Measurements from ENCODE around the gene MLC1. TPM values are rescaled to one million over a fixed set of nuclear protein-coding genes. Genes with fewer than 3 reads are reported as not detected.
A peak's percentile ranks its signal among the peaks of the same experiment; 100 is the strongest.

Gene MLC1
- total and polyA plus RNA-seq, 5 experiments from 2014 or later = 0.12 to 1.8 (median 0.34) TPM

DNA sequence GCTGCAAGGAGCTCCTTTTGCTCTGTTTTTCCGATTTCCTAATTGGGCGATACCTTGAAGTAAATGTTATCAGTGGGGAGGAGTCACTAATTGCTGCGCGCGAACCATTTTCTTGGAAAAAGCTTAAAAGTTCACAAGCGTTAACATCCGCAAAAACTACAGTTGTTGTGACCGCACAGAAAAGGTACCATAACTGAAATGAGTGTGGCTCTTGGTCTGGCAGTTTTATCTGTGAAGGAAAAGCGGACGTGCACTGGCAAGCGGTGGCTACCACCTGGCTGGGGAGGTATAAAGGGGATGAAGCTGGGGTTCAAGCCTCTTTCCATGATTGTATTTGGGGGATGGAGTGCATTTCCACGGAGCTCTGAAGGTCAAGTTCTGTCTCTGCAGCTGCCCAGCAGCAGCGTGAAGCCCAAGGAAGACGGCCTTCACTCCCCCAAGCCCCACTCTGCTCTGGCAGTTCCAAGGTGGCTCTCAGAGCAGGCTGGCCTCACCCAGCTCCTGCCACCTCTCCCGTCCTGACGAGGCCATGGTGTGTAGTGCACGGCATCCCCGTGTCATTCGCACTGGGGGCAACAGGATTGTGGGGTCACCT, 32.0 kb upstream of the MLC1 start:
- peaks cover 0 to 9% (median 2%) of the 10 kb centered on the region in 5 donors for H3K27me3 Mint-ChIP-seq
- POLR2A ChIA-PET = no interaction called here
- ATAC-seq = no peak
- H3K9me3 Mint-ChIP-seq = peaks cover 0 to 10% (median 0%) of the 10 kb centered on the region in 9 donors
- H3K4me3 Mint-ChIP-seq = no peak overlapping the region
- peak overlapping the region in 1 of 10 donors; percentile 17 for H3K27ac Mint-ChIP-seq
- no peak for DNase-seq
- H3K4me1 Mint-ChIP-seq = peaks cover 5 to 9% (median 8%) of the 10 kb centered on the region in 4 donors
- peaks cover 0 to 5% (median 4%) of the 10 kb centered on the region in 3 donors for H3K36me3 Mint-ChIP-seq

DNA sequence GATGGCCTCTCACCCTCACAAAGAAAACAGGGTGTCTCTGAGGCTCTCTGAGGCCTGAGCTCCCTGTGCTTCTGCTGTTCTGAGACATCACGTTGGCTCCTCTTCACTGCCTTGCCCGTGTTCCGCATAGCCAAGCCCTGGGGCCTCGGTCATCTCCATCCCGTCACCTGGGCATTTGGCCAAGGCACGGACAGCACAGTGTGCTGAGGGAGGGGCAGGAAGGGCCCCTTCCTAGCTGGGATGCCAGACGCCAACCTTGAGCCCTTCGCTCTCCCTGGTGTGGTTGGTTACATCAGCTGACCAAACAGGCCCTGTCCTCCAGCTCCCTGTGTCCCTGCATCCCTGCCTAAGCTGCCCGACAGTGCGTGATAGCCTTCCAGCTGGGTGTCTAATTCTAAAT, 30.5 kb upstream of the MLC1 start:
- Mint-ChIP-seq H3K4me1 (peaks cover 10 to 21% (median 16%) of the 10 kb centered on the region in 4 donors), H3K36me3 (peaks cover 0 to 1% (median 0%) of the 10 kb centered on the region in 3 donors), H3K27me3 (peaks cover 0 to 9% (median 0%) of the 10 kb centered on the region in 5 donors), H3K27ac (no peak overlapping the region), H3K9me3 (peaks cover 0 to 1% (median 0%) of the 10 kb centered on the region in 9 donors), H3K4me3 (no peak overlapping the region)
- POLR2A ChIA-PET = interaction anchor here (0.7 kb wide), 1 partner anchor 124 kb away, joined by 4 read pairs; no protein-coding TSS in a partner anchor
- no peak for ATAC-seq
- no peak for DNase-seq

DNA sequence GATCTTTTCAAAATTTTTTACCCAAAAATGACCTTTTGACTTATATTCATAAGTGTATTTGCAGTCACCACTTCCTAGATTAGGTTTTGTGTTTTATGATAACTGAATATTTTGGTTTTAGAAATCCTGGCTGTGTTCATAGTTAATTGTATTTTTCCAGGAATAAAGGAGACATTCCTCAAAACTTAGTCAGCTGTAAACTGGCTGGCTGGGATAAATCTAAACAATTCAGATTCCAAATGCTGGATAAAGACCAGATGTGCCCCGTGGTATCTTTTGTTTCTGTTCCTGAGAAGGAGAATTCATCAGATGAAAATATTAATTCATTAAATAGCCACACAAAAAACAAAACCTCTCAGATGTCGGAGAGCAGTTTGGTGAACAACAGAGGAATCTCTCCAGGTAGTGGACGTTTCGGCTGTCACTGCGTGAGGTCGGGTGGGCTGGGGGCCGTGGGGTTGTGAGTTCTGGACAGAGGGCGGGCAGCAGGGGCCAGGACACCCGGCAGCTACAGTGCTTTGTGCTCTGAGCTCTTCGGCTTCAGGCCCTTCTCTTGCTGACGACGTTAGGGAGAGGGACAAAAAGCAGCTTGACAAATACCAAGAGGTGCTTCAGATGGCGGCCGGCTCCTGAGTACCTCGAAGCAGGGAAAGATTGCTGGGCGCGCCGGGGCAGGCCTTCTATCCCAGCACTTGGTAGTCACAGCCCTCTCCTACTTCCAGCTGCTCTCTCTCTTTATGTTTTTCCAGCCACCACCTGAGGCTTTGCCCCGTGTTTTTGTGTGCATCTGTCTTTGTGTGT, 29.2 kb upstream of the MLC1 start:
- POLR2A ChIA-PET = interaction anchor here (0.7 kb wide), 1 partner anchor 161 kb away, joined by 4 read pairs; no protein-coding TSS in a partner anchor
- DNase-seq = no peak
- Mint-ChIP-seq H3K9me3 (no peaks in the 10 kb centered on the region), H3K27me3 (peaks cover 0 to 5% (median 0%) of the 10 kb centered on the region in 5 donors), H3K4me1 (peaks cover 10 to 21% (median 16%) of the 10 kb centered on the region in 4 donors), H3K36me3 (no peaks in the 10 kb centered on the region), H3K27ac (peak overlapping the region in 1 of 10 donors; percentile 5), H3K4me3 (no peak overlapping the region)
- ATAC-seq = no peak

DNA sequence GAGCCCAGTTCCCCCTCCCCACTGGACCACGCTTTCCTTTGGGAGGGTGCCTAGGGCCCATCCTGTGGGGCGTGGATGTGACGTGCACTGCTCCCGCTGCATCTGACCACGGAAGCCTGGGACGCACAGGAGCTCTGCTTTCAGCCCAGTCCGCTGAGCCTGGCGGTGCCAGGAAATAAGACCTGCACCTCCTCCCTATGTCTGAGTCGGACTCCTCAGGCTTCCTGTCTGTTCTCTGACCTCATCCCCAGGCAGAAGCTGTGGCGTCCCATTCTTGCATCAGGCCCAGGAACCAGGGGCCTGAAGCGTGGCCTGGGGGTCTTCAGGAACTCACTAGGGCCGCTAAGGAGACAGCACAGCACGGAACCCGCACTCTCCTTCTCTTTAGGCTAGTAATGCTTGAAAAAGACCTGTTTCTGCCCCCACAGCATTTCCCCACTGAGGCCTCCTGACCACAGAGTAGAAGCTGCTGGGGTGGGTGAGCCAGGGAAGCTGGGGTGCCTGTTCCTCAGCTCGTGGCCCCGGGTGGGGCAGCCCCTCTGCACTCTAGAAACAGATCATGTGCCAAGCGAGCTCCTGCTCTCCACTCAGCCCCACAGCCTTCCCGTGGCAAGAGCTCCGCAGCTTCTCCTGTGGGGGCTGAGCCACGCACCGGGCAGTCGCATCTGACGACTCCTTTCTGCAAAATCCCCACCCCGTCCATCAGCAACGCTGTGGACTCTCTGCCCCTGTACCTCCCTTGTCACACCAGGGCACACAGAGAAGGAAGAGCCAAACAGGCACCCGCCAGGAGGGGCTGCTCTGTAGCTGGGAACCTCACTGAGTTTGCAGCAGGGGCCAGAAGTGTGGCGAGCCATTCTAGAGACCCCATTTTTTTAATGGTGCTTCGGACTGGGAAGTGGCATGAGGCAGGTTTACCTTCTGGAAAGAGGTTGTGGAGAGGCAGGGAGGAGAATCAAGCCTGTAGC, 27.2 kb upstream of the MLC1 start:
- peaks cover 10 to 21% (median 16%) of the 10 kb centered on the region in 4 donors for H3K4me1 Mint-ChIP-seq
- H3K27me3 Mint-ChIP-seq = peaks cover 0 to 2% (median 0%) of the 10 kb centered on the region in 5 donors
- no peaks in the 10 kb centered on the region for H3K9me3 Mint-ChIP-seq
- peak; percentile 72 for ATAC-seq
- H3K4me3 Mint-ChIP-seq = peak overlapping the region in 9 of 10 donors; percentile 35 to 78 (median 60)
- peak in 1 of 10 donors; percentile 7 for DNase-seq
- POLR2A ChIA-PET = interaction anchor here (0.7 to 0.8 kb wide), 2 partner anchors 24 to 78 kb away, joined by 3 read pairs; no protein-coding TSS in a partner anchor
- no peaks in the 10 kb centered on the region for H3K36me3 Mint-ChIP-seq
- H3K27ac Mint-ChIP-seq = peak overlapping the region in 6 of 10 donors; percentile 52 to 93 (median 79)

DNA sequence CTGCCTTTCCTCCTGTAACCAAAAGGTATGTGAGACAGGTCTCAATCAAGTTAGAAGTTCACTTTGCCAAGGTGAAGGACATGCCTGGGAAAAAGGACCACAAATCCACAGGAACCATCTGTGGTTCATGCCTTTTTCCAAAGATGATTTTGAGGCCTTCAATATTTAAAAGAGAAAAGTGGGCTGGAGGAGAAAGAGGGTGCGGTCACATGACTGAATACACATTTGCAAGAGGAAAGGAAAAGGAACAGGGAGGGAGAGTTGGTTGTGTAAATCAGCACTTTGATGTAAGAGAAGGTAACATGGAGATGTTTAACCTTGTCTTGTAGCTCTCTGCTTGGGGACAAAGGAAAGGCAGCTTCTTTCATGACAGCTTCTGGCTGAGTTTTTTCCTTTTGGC, 25.8 kb upstream of the MLC1 start:
- ATAC-seq (no peak), DNase-seq (no peak)
- peaks cover 10 to 22% (median 16%) of the 10 kb centered on the region in 4 donors for H3K4me1 Mint-ChIP-seq
- peak overlapping the region in 1 of 10 donors; percentile 60 for H3K27ac Mint-ChIP-seq
- peak overlapping the region in 2 of 10 donors; percentile 7 to 11 for H3K4me3 Mint-ChIP-seq
- peaks cover 0 to 2% (median 0%) of the 10 kb centered on the region in 5 donors for H3K27me3 Mint-ChIP-seq
- POLR2A ChIA-PET = interaction anchor here (0.7 kb wide), 1 partner anchor 14 kb away, joined by 3 read pairs; no protein-coding TSS in a partner anchor
- no peaks in the 10 kb centered on the region for H3K9me3 Mint-ChIP-seq
- H3K36me3 Mint-ChIP-seq = no peaks in the 10 kb centered on the region

DNA sequence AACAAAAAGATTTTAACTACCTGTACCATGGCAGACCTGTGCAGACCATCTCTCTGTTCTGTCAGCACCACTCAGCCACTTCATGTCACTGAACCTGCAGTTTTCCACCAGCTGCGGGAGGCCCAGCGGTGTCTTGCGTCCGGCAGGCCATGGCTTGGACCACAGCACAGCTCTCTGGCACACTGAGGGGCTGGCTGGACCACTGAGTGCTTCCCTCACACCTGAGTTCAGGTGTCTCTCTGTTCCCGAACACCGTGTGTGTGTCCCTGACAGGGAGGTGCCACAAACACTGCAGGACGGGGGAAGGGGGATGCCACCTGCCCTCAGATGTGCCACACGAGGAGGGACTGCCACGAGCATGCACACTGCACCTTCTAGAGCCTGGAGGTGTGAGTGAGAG, 22.3 kb upstream of the MLC1 start:
- ATAC-seq (no peak), DNase-seq (no peak)
- Mint-ChIP-seq H3K4me1 (peaks cover 11 to 27% (median 19%) of the 10 kb centered on the region in 4 donors), H3K27ac (no peak overlapping the region), H3K27me3 (peaks cover 0 to under 1% (median 0%) of the 10 kb centered on the region in 5 donors), H3K4me3 (no peak overlapping the region), H3K36me3 (no peaks in the 10 kb centered on the region), H3K9me3 (no peaks in the 10 kb centered on the region)
- POLR2A ChIA-PET = no interaction called here

DNA sequence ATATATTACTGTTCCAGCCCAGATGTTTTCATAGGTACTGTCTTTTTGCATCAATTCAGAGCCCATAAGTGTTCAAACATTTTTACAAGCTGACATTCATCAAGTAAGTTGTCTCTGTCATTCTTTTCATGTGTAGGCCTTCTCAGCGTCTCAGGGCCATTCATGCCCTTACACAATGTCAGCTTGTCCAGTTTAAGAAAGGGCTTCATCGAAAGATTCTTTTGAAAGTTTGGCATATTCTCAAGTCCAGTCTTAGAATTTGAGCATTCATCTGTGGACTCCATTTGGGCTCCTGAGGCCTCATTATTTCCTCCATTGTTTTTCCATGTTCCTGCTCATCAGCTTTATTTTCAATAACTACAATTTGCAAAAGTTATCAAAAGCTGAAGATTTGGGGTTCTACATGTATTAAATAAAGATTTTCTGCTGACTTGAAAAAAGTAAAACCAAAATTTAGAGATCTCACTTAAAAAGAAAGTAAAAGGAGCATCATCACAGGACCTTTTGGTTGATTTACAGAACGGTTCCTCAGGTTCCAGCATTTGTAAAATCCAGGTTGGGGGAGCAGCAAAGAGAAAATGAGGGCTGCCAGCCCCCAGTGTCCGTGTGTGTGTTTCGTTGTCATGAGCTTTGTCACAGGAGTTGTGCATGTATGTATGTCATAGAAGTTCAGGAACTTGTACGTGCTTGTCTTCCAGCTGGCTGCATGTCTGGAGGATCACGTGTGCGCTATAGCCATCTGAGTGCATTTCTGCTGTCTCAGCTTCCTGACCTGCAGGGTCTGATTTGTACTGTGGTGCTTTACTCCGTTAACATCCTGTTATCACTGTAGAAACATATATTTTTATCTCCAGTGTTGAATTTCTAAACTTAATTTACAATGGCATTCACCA, 20.2 kb upstream of the MLC1 start:
- DNase-seq (peak in 3 of 10 donors; percentile 7 to 10 (median 8)), ATAC-seq (peak; percentile 71 to 83)
- Mint-ChIP-seq H3K4me3 (peak overlapping the region; percentile 51 to 80 (median 64)), H3K4me1 (peaks cover 5 to 17% (median 10%) of the 10 kb centered on the region in 4 donors), H3K36me3 (no peaks in the 10 kb centered on the region), H3K27ac (peak overlapping the region in 8 of 10 donors; percentile 3 to 72 (median 36)), H3K27me3 (no peaks in the 10 kb centered on the region), H3K9me3 (no peaks in the 10 kb centered on the region)
- POLR2A ChIA-PET = no interaction called here

DNA sequence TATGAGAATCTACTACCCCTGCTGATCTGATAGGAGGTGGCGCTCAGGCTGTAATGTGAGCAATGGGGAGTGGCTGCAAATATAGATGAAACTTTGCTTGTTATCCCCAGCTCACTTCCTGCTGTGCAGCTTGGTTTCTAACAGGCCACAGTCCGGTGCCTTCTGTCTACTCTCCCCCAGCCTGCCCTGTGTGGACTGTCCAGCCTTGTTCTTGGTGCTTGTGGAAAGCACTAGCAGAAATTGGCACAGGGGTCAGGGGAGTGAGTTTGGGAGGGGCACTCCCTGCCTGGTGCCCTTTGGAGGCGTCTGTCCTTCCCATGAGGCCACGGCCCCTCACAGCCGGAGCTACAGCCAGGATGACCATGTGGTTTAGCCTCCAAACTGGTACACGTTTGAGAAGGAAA, 18.9 kb upstream of the MLC1 start:
- H3K4me1 Mint-ChIP-seq = peaks cover 5 to 17% (median 10%) of the 10 kb centered on the region in 4 donors
- peaks cover 0 to 5% (median 1%) of the 10 kb centered on the region in 5 donors for H3K27me3 Mint-ChIP-seq
- POLR2A ChIA-PET = no interaction called here
- no peak overlapping the region for H3K4me3 Mint-ChIP-seq
- H3K27ac Mint-ChIP-seq = no peak overlapping the region
- no peak for DNase-seq
- H3K9me3 Mint-ChIP-seq = no peaks in the 10 kb centered on the region
- no peak for ATAC-seq
- no peaks in the 10 kb centered on the region for H3K36me3 Mint-ChIP-seq

DNA sequence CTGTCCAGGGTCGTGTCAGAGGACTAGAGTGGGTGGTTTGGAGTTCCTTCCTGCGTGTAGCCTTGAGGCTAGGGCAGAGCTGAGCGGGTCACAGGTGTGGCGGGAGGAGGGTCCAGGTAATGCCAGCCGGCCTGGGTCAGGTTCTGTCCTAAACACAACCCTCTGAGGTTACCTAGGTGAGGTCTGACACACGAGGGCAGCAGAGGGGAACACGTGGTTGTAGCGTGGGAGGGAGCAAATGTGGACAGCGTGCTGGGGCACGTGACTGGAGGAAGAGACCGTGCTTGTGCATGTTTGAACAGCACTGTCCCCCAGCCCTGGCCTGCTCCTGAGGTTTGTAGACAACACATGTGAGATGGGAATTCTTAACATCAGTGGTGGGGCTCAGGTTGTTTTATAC, 17.7 kb upstream of the MLC1 start:
- DNase-seq (no peak), ATAC-seq (no peak)
- Mint-ChIP-seq H3K27ac (peak overlapping the region in 1 of 10 donors; percentile 51), H3K27me3 (peaks cover 2 to 15% (median 3%) of the 10 kb centered on the region in 5 donors), H3K36me3 (no peaks in the 10 kb centered on the region), H3K4me3 (no peak overlapping the region), H3K4me1 (peaks cover 5 to 17% (median 10%) of the 10 kb centered on the region in 4 donors), H3K9me3 (no peaks in the 10 kb centered on the region)
- POLR2A ChIA-PET = no interaction called here

DNA sequence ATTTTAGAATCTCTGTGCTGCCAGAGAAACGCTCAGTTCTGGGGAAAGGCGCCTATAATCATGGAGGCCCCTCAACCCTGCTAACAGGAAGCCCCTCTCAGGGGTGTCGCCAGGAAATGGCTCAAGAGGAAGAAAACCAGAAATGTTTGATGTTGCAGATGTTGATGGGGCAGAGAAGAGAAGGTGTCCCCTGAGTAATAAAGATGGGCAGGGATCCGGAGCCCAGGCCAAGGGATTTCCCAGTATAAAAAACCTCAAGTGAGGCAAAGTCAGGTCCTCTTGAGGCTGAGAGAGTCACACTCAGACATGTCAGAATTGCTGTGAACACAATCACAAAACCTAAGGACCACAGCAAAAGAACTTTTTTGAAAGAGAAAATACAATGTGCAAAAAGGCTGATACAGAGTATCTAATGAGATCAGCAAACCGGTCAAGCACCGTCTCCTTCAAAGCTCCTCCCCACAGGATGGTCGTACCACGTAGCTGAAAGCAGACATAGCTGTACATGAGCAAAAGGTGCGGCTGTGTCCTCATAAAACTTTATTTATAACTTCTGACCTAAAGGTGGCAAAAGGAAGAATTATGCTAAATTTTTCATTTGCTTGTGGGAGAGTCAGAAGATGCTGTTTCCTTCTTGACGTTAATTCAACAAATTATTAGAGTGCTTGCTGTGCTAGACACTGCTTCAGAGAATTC, 16.8 kb upstream of the MLC1 start:
- Mint-ChIP-seq H3K4me3 (no peak overlapping the region), H3K4me1 (peaks cover 5 to 17% (median 10%) of the 10 kb centered on the region in 4 donors), H3K27ac (peak overlapping the region in 2 of 10 donors; percentile 10 to 17), H3K36me3 (no peaks in the 10 kb centered on the region), H3K27me3 (peaks cover 2 to 15% (median 3%) of the 10 kb centered on the region in 5 donors), H3K9me3 (no peaks in the 10 kb centered on the region)
- ATAC-seq (no peak), DNase-seq (no peak)
- POLR2A ChIA-PET = no interaction called here

DNA sequence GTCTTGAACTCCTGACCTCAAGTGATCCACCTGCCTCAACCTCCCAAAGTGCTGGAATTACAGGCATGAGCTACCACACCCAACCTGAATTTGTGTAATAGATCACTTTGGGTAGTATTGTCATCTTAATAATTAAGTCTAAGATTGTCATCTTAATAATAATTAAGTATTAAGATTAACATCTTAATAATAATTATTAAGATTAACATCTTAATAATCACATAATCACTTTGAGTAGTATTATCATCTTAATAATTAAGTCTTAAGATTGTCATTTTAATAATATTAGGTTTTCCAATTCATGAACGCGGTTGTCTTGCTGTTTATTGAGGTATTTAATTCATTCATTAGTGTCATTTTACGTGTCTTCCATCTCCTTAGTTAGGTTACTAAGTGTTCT, 12.8 kb upstream of the MLC1 start:
- POLR2A ChIA-PET = no interaction called here
- H3K27ac Mint-ChIP-seq = no peak overlapping the region
- H3K36me3 Mint-ChIP-seq = no peaks in the 10 kb centered on the region
- no peak for ATAC-seq
- no peak for DNase-seq
- H3K4me1 Mint-ChIP-seq = peaks cover 0 to 9% (median 2%) of the 10 kb centered on the region in 4 donors
- H3K27me3 Mint-ChIP-seq = peaks cover 3 to 18% (median 11%) of the 10 kb centered on the region in 5 donors
- no peaks in the 10 kb centered on the region for H3K9me3 Mint-ChIP-seq
- no peak overlapping the region for H3K4me3 Mint-ChIP-seq

Measured in naive thymus-derived CD8-positive, alpha-beta T cell (primary cell).